Measurements from ENCODE around the gene SYNPO2. TPM values are rescaled to one million over a fixed set of nuclear protein-coding genes. Genes with fewer than 3 reads are reported as not detected.

Gene SYNPO2
- total RNA-seq, 2 experiments from 2014 or later: 0.13 to 0.15 TPM

DNA sequence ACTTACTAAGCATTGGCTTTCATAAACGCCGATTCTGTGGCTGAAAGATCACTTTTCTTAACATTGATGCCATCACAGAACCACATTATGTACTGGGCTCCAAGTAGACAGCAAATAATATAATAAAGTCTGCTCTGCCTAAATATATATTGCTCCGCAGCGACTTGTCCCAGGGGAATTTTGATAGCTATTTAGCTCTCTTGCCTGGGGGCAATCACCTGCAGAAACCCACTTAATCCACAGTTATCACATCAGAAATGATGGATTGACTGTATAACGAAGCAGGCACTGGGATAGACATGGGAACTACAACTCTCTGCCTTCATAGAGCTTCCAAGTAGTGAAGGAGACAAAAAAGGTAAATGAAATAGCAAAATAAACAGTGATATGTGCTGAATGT, 199.0 kb downstream of the SYNPO2 start:
- ChIA-PET POLR2A (no interaction called here), CTCF (interaction anchor here (0.5 to 1.2 kb wide), 4 partner anchors 9 to 177 kb away, joined by 3 read pairs; no protein-coding TSS in a partner anchor)

DNA sequence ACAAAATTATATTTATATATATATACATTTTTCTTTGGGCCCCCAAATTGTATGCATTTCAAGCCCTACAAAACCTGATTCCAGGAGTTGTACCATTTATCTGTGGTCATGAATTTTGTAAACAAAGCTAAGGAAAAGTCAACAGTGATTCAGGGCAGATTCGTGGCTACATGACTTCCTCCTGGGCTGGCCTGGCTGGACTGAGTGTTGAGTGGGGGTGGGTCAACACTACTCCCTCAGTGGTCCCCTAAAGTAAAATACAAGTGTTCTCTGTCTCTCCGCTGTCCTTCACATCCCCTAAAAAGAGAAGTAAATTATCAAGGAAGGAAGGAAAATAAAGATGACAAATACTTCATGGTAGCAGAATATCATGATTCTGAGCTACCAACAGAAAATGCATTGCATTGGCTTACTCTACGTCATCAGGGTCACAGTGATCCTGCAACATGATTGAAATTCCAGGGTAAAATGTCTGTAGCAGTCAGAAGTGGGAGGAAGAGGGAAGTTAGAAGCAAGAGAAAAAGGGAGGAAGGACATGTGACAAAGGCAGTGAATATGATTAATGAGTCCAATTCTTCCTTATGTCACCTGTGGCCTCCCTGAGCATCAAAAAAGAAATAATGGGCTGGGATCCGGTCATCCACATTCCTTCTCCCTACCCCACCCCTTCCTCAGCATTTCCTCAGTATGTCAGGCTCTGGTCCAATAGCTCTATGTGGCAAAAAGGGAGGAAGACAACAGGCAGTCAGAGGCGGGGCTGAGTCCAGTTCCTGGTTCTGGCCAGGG, 204.6 kb downstream of the SYNPO2 start:
- POLR2A ChIA-PET: no interaction called here
- CTCF ChIA-PET: interaction anchor here (0.5 to 0.7 kb wide), 2 partner anchors 54 to 626 kb away, joined by 3 read pairs; no protein-coding TSS in a partner anchor

DNA sequence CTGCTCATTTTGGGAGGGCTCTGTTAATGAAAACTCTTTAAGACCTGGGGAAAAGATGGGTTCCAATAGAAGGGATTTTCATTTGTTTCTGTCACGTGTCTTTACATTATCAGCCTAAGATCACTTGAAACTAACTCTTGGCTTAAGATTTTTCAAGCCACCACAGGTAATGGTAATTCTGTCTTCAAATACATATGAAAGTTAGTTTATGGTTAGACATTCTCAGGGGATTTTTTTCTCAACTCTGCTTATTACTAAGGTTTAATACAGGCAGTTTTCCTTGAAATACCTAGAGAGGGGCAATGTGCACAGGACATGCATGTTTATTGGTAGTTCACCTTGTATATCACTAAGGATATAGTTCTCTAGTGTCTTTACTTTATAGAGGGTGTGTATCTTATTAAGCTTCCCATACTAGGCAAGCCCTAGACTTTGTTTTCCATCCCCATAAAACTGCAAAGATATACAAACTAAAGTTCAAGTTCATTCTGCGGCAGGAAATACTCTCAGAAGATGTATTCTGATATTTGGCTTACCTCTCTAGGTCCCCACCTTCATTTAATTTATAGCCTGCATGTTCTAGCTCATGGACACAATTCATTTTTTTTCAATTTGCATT, 208.7 kb downstream of the SYNPO2 start:
- CTCF ChIA-PET: no interaction called here
- POLR2A ChIA-PET: no interaction called here

DNA sequence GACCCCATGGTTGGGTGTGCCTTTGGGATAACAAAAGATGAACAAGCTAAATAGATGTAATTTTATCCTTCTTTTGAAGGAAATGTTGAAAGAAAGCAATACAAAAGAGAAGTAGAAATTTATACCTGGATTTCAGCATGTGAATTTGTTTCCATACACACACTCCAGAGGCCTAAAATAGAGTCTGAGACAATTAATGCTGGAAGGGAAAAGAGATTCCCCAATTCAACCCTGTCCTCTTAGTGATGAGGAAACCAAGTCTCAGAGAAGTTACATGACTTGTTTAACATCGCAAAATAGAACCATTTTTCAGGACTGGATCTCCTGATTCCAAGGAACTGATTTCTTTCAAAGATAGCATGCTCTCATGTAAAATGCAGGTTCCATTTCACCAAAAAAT, 209.7 kb downstream of the SYNPO2 start:
- CTCF ChIA-PET: no interaction called here

DNA sequence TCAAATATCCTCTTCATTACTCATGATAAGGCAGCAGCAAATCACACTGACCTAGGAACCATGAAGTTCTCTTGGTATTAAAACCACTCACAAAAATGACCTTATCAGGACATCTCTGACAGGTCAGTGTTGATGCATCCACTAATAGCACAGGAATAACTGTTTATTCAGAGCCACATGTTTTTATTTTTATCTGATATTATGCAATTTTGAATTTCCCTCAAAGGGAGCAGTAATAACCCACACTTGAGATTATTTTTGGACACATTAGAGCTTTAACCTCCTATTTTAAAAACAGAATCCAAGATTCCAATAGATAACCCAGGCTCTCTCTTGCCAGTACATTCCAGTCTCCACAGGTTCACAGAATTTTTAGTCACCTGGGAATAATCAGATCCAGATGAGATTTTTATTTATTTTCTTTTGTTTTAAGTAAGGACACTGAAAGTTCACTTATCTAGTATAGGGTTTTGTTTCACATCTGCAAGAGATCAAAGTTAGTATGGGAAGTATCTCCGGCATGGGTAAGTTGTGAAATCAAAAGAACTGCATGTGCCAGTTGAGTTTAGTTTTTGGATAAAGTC, 210.7 kb downstream of the SYNPO2 start:
- ChIA-PET CTCF (no interaction called here), POLR2A (no interaction called here)

More for the DNA sequence above, 209.7 kb downstream of the SYNPO2 start:
- POLR2A ChIA-PET: no interaction called here

DNA sequence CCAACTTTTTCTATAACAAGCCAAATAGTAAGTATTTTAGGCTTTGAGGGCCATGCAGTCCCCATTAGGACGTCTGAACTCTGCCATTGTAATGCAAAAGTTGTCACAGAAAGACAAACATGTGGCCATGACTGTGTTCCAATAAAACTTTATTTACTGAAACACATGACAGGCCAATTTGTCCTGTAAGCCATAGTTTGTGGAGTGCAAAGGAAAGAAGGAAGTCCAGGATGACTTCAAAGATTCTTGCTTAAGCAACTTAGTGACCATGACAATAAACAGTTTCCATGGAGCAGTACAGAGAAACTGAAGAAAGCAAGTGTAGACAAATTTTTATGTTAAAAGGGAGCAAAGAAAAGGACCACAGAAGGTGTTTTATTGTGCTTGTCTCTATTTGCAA, 212.0 kb downstream of the SYNPO2 start:
- POLR2A ChIA-PET: no interaction called here
- CTCF ChIA-PET: no interaction called here

DNA sequence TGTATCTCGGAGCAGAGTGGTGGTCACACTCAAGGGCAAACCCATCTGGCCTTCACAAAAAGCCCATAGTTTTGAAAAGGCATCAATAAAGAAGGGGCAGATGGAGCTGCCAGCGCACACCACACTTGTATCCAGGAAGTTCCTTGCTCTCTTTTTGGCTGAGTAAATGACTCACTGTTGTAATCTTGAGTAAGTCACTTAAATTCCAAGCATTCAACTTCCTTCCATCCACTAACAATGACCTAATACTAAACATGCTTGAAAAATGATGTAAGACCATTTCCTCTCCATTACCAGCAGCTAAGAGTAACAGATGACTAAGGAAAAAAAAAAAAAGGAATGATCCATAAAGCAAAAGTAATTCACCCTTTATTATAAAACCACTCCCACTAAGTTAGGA, 214.6 kb downstream of the SYNPO2 start:
- POLR2A ChIA-PET: no interaction called here
- CTCF ChIA-PET: interaction anchor here (0.7 kb wide), 1 partner anchor 16 kb away, joined by 3 read pairs; no protein-coding TSS in a partner anchor

DNA sequence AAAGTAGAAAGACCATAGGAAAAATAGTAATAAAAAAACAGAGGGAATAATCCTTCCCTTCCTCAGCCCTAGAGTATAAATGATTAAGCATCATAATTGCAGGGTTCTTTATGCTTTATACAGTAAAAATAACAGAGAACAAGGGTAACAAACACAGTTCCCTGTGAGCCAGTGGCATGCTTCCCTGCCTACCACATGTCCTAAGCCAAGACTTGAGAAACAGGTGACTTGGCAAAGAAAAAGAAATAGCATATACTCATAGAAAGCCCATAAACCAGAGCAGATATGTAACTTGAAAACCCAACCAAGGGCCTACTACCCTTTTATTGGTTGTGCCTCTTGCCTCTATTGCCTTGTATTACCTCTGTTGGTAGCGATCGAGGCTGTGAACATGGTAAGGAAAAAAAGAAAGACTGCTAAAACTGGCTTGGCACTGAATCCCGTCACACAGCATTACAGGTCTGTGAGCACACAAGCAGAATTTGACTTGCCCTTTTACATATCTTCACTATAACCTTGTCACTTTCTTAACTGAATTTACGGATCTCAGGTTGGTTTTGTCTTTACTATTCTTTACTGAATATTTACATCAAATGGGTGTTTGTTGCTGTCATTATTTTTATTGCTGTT, 216.1 kb downstream of the SYNPO2 start:
- ChIA-PET POLR2A (no interaction called here), CTCF (no interaction called here)

DNA sequence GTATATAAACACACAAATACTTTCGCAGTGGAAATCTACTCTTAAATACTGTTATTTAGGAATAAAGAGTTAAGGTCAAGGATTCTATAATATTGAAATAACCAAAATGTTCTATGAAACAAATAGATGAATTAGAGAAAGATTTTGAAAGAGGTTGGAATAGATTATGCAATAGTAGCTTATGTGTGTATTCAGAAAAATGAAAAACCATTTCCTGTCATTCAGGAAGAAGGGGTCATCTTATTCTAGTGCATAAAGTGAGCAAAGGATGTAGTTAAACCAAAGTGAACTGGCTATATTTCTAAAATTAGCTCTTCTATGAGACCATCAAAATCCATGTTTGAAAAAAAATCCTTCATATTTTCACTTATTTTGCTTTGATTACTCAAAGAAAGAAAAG, 217.0 kb downstream of the SYNPO2 start:
- ChIA-PET POLR2A (no interaction called here), CTCF (no interaction called here)

DNA sequence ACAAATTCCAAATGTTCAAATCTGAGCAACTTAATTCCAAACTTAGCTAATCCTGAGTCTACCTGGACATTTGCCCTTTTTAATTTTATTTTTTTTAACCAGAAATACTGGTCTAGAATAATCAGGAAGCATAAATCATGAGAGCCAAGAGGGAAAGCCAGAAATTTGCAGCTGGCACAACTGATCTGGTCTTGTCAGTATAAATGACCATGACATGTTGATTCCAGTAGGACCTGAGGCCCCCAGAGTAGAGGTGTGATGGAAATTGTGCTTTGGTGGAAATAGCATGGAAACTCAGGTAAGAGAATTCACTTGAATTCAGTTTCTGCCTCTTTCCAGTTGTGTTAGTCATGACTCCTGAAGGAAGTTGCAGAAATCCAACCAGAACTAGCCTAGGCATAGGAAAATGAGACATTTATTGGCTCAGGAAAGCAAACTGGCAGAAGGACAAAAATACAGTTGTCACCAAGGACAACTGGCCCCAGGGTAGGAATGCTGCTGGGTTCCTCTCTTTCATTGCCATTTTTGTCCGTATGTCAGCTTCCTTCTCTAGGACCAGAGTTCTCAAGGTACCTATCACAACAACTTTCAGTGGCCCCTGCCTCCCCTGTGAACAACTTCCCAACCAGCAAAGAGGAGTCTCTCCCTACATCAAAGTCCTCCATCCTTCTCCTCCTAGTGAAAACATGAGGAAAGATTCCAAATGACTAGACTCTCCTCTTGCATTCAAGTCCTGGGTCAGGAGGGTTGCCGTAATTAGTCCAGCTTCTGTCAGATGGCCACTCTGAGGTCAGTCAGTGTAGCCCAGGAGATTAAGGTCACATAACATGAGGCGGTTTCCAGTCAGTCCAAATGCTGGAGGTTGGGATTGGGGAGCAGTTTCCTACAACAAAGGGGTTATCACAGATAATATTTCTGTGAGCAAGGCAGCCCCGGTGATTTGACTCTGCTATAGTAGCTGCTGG, 217.7 kb downstream of the SYNPO2 start:
- POLR2A ChIA-PET: no interaction called here
- CTCF ChIA-PET: no interaction called here

DNA sequence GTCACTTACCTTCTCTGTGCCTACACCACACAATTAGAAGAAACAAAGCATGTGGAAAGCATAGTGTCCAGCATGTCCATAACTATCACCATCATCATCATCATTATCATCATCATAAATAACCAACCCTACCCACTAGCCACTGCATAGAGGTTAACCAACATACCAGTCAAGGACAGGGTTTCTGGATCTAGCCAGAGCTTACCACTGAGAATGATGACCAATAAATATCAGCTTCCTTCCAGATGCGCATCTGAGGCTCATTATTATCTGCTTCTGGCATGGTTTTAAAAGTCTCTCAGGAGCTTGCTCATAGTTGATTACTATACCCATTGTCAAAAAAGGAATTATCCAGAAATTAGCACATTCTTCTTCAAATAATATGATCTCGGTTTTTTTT, 221.5 kb downstream of the SYNPO2 start:
- ChIA-PET CTCF (no interaction called here), POLR2A (no interaction called here)

Other genes starting within 250 kb of the SYNPO2 start
- 10 to 100 TPM; 41.1 to 46.4 TPM for gene METTL14, start 203.5 kb upstream of the SYNPO2 start, total RNA-seq
- gene SEC24D, start 52.7 kb upstream of the SYNPO2 start, total RNA-seq: 10 to 100 TPM; 21.8 to 25.2 TPM
- not detected for gene MYOZ2, start 247.0 kb downstream of the SYNPO2 start, total RNA-seq

Measured in activated CD8-positive, alpha-beta memory T cell treated with anti-CD3 and anti-CD28 coated beads for 36 hours (primary cell).